CD4-positive, alpha-beta T cell (primary cell): Measurements from ENCODE around the gene DOCK4. TPM values are rescaled to one million over a fixed set of nuclear protein-coding genes. Genes with fewer than 3 reads are reported as not detected.

Experiments
- ATAC-seq: fragments of 200-7000 bp; cut with Tn5 transposase; one replicate; pipeline ENCODE4 v1.10.0; 2022; ENCODE audit warnings: mild to moderate bottlenecking; ENCODE audit not compliant: poor library complexity
- CTCF ChIA-PET: fragments of 350-600 bp; sonication (Branson Sonifier 250); formaldehyde crosslinking; loops from one replicate; lab custom pipeline; 2021; ENCODE audit warnings: antibody characterized with exemption, inconsistent platforms; lab: Charles Lee
- POLR2A ChIA-PET: fragments of 350-600 bp; sonication (Branson Sonifier 250); formaldehyde crosslinking; loops from one replicate; lab custom pipeline; 2021; ENCODE audit warnings: antibody characterized with exemption, inconsistent platforms; lab: Charles Lee
- DNase-seq, 14 experiments: peaks; one replicate each; pipeline ENCODE4 v3.0.0-alpha.2; 2013 to 2020; ENCODE audit warnings: mixed read lengths in 2 of 14
- H3K27ac ChIP-seq, 2 donors: one replicate each; pipeline versions ENCODE4 v1.5.1 to v1.7.0; 2013; ENCODE audit warnings: low read length in 2 of 2, low read depth in 1 of 2, mild to moderate bottlenecking in 1 of 2
- H3K27me3 ChIP-seq, 2 experiments: 1 replicate in 1 of 2; 2 replicates in 1 of 2; pipeline versions ENCODE4 v1.6.1 to v1.7.0; 2013; ENCODE audit warnings: low read length in 2 of 2, control low read depth in 1 of 2, mild to moderate bottlenecking in 1 of 2, moderate library complexity in 1 of 2; ENCODE audit not compliant: insufficient read depth in 2 of 2, control insufficient read depth in 1 of 2
- H3K36me3 ChIP-seq: one replicate; pipeline ENCODE4 v1.6.1; 2013; ENCODE audit warnings: low read length, control low read depth; ENCODE audit not compliant: insufficient read depth
- H3K4me1 ChIP-seq: one replicate; pipeline ENCODE4 v1.6.1; 2013; ENCODE audit warnings: low read length, control low read depth; ENCODE audit not compliant: insufficient read depth
- H3K4me3 ChIP-seq: one replicate; pipeline ENCODE4 v1.5.1; 2013; ENCODE audit warnings: mild to moderate bottlenecking, low read length, moderate library complexity
- H3K9me3 ChIP-seq, 2 experiments: 1 replicate in 1 of 2; 2 replicates in 1 of 2; pipeline versions ENCODE4 v1.6.1 to v1.7.0; 2013; ENCODE audit warnings: low read length in 2 of 2, mild to moderate bottlenecking in 2 of 2, control low read depth in 1 of 2, moderate library complexity in 1 of 2; ENCODE audit not compliant: control insufficient read depth in 1 of 2, insufficient read depth in 1 of 2
- H3K27ac Mint-ChIP-seq: one replicate; pipeline ENCODE4 v1.8.0; 2020; ENCODE audit warnings: mixed read lengths
- H3K27me3 Mint-ChIP-seq: one replicate; pipeline ENCODE4 v1.8.0; 2021; ENCODE audit warnings: mixed read lengths
- H3K36me3 Mint-ChIP-seq: one replicate; pipeline ENCODE4 v1.8.0; 2021; ENCODE audit warnings: low read depth, mixed read lengths
- H3K4me1 Mint-ChIP-seq: one replicate; pipeline ENCODE4 v1.8.0; 2021; ENCODE audit warnings: low read depth, mixed read lengths
- H3K4me3 Mint-ChIP-seq: one replicate; pipeline ENCODE4 v1.8.0; 2020; ENCODE audit warnings: mild to moderate bottlenecking, mixed read lengths
- H3K9me3 Mint-ChIP-seq: one replicate; pipeline ENCODE4 v1.8.0; 2020; ENCODE audit warnings: mixed read lengths
- intact Hi-C, 2 experiments: fragments of 100-400 bp; cut with DNase I in 1 of 2; cut with micrococcal nuclease in 1 of 2; formaldehyde crosslinking; loops; one replicate each; pipeline versions ENCODE4 v1.15.1 to v1.9.0; 2023 to 2025; cut with DNase I, micrococcal nuclease
- total RNA-seq, 174 experiments: library from RNA in 2 of 174; stranded (reverse) in 2 of 174; gene quantifications; one replicate each; pipeline ENCODE4 v1.2.3 and lab custom pipeline; 2021 to 2026
- TF ChIP-seq, protein P1 (sequence below): fragments of 200-600 bp; IDR thresholded peaks from one replicate; pipeline ENCODE4 v1.8.0; 2022; ENCODE audit warnings: antibody characterized with exemption, mild to moderate bottlenecking

The DOCK4 gene
- total RNA-seq, 2 experiments from 2014 or later, result 0.31 to 0.38 TPM

DNA sequence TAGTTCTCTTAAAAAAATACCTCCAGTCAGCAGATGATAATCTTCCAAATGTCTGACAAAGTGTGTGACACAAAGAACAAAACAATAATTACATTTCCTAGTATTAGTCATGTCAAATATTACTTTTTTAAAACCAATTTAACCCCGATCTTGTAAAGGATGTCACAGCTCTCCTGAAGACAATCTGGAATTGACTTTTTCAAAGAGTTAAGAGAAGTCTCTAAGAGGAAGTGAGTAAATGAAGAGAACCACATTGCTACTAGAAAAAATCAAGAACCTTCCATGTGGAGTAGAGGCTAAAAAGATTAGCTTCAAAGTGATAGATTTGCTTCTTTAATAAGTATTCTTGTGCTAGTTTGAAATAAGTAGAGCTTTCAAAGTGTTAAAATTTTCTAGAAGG lies 425.7 kb downstream of the DOCK4 start:
- Mint-ChIP-seq H3K27ac (no peak overlapping the region), H3K4me3 (no peak overlapping the region), H3K27me3 (peaks cover 20% of the 10 kb centered on the region), H3K4me1 (no peaks in the 10 kb centered on the region), H3K9me3 (peaks cover 2% of the 10 kb centered on the region), H3K36me3 (no peaks in the 10 kb centered on the region)
- peaks cover 0 to 4% of the 10 kb centered on the region in 2 experiments for H3K9me3 ChIP-seq
- H3K27me3 ChIP-seq, result no peaks in the 10 kb centered on the region
- no peaks in the 10 kb centered on the region for H3K4me1 ChIP-seq
- no peak overlapping the region for H3K4me3 ChIP-seq
- TF ChIP-seq, protein P1, sequence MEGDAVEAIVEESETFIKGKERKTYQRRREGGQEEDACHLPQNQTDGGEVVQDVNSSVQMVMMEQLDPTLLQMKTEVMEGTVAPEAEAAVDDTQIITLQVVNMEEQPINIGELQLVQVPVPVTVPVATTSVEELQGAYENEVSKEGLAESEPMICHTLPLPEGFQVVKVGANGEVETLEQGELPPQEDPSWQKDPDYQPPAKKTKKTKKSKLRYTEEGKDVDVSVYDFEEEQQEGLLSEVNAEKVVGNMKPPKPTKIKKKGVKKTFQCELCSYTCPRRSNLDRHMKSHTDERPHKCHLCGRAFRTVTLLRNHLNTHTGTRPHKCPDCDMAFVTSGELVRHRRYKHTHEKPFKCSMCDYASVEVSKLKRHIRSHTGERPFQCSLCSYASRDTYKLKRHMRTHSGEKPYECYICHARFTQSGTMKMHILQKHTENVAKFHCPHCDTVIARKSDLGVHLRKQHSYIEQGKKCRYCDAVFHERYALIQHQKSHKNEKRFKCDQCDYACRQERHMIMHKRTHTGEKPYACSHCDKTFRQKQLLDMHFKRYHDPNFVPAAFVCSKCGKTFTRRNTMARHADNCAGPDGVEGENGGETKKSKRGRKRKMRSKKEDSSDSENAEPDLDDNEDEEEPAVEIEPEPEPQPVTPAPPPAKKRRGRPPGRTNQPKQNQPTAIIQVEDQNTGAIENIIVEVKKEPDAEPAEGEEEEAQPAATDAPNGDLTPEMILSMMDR, result no peak
- H3K36me3 ChIP-seq, result no peaks in the 10 kb centered on the region
- ATAC-seq (no peak), DNase-seq (no peak)
- CTCF ChIA-PET, result no interaction called here
- POLR2A ChIA-PET, result no interaction called here
- intact Hi-C loops, result no loop called here
- H3K27ac ChIP-seq, result no peak overlapping the region

GRCh38 chr7:111775206-111775605 lies 431.0 kb downstream of the DOCK4 start:
- Histone ChIP-seq H3K4me3 (no peak overlapping the region), H3K36me3 (no peaks in the 10 kb centered on the region), H3K9me3 (peaks cover 0 to 4% of the 10 kb centered on the region in 2 experiments), H3K27me3 (no peaks in the 10 kb centered on the region), H3K4me1 (no peaks in the 10 kb centered on the region), H3K27ac (no peak overlapping the region)
- intact Hi-C loops, result no loop called here
- ATAC-seq, result no peak
- ChIA-PET CTCF (no interaction called here), POLR2A (no interaction called here)
- no peak for DNase-seq
- Mint-ChIP-seq H3K4me1 (no peaks in the 10 kb centered on the region), H3K9me3 (peaks cover 2% of the 10 kb centered on the region), H3K4me3 (no peak overlapping the region), H3K27me3 (no peaks in the 10 kb centered on the region), H3K36me3 (no peaks in the 10 kb centered on the region), H3K27ac (no peak overlapping the region)
- TF ChIP-seq, protein P1, result no peak

GRCh38 chr7:111772716-111773115 lies 433.5 kb downstream of the DOCK4 start:
- Mint-ChIP-seq H3K27me3 (no peaks in the 10 kb centered on the region), H3K4me3 (no peak overlapping the region), H3K4me1 (no peaks in the 10 kb centered on the region), H3K9me3 (peaks cover 2% of the 10 kb centered on the region), H3K27ac (no peak overlapping the region), H3K36me3 (no peaks in the 10 kb centered on the region)
- intact Hi-C loops, result no loop called here
- no peak overlapping the region for H3K4me3 ChIP-seq
- DNase-seq, result no peak
- ChIA-PET CTCF (no interaction called here), POLR2A (no interaction called here)
- no peak for ATAC-seq
- TF ChIP-seq, protein P1, result no peak
- no peak overlapping the region for H3K27ac ChIP-seq
- no peaks in the 10 kb centered on the region for H3K4me1 ChIP-seq
- no peaks in the 10 kb centered on the region for H3K36me3 ChIP-seq
- peaks cover 0 to 4% of the 10 kb centered on the region in 2 experiments for H3K9me3 ChIP-seq
- no peaks in the 10 kb centered on the region for H3K27me3 ChIP-seq
